Measurements from ENCODE around the gene CIITA.

DNA sequence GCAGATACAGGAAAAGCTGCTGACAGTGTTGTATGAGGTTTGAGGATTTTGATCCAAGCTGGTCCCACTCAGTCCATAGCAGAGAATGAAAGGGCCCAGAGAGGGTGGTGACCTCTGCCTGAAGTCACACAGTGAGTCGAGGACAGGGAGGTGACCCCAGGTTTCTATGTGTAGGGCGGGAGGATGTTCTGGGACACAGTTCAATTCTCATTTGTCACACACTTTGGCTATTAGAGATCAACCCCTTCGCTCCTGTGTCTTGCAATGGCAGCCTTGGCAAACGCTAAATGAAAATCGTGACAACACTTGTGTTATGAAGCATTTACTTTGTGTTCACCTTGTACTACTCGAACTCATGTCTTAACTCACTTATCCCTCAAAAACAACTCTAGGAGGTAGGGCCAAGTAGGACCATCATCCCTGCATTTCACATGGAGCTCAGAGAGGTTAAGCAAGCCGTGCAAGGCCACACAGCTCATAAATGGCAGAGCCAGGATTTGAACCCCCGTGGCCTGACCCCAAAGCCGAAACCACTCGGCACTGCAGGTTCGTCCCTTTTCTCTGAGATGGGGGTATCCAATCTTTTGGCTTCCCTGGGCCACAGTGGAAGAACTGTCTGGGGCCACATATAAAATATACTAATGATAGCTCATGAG, 55.1 kb downstream of the CIITA start:
- TF ChIP-seq, protein P1, sequence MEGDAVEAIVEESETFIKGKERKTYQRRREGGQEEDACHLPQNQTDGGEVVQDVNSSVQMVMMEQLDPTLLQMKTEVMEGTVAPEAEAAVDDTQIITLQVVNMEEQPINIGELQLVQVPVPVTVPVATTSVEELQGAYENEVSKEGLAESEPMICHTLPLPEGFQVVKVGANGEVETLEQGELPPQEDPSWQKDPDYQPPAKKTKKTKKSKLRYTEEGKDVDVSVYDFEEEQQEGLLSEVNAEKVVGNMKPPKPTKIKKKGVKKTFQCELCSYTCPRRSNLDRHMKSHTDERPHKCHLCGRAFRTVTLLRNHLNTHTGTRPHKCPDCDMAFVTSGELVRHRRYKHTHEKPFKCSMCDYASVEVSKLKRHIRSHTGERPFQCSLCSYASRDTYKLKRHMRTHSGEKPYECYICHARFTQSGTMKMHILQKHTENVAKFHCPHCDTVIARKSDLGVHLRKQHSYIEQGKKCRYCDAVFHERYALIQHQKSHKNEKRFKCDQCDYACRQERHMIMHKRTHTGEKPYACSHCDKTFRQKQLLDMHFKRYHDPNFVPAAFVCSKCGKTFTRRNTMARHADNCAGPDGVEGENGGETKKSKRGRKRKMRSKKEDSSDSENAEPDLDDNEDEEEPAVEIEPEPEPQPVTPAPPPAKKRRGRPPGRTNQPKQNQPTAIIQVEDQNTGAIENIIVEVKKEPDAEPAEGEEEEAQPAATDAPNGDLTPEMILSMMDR (conservative IDR thresholded peaks at IDR 0.05), result no peak
- no peak for TF ChIP-seq ZFX (IDR thresholded peaks at IDR 0.05)

All from C4-2B (cell line).